ENCODE results near the gene RPL7L1.

GRCh38 chr6:42936398-42936797, 57.0 kb downstream of the RPL7L1 start:
- TF ChIP-seq, protein P1, sequence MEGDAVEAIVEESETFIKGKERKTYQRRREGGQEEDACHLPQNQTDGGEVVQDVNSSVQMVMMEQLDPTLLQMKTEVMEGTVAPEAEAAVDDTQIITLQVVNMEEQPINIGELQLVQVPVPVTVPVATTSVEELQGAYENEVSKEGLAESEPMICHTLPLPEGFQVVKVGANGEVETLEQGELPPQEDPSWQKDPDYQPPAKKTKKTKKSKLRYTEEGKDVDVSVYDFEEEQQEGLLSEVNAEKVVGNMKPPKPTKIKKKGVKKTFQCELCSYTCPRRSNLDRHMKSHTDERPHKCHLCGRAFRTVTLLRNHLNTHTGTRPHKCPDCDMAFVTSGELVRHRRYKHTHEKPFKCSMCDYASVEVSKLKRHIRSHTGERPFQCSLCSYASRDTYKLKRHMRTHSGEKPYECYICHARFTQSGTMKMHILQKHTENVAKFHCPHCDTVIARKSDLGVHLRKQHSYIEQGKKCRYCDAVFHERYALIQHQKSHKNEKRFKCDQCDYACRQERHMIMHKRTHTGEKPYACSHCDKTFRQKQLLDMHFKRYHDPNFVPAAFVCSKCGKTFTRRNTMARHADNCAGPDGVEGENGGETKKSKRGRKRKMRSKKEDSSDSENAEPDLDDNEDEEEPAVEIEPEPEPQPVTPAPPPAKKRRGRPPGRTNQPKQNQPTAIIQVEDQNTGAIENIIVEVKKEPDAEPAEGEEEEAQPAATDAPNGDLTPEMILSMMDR (conservative IDR thresholded peaks at IDR 0.05 in 1 of 2, IDR thresholded peaks at IDR 0.05 in 1 of 2; ENCODE audit: low read depth in 1 of 2, low read length in 2 of 2) = no peak
- no peak for TF ChIP-seq EZH2 (IDR thresholded peaks at IDR 0.05; ENCODE audit: low read length, missing control alignments)

Data from fibroblast of lung (primary cell).